Upper lobe of left lung (tissue), 6 donors: Measurements from ENCODE around the gene XRN2. TPM values are rescaled to one million over a fixed set of nuclear protein-coding genes. Genes with fewer than 3 reads are reported as not detected.
A peak's percentile ranks its signal among the peaks of the same experiment; 100 is the strongest.

Experiments used
- ATAC-seq, 2 donors: fragments of 200-7000 bp; cut with Tn5 transposase; one replicate each; pipeline ENCODE4 v1.9.1; 2022; ENCODE audit warnings: mild to moderate bottlenecking in 2 of 2, moderate library complexity in 2 of 2; ENCODE audit not compliant: low FRiP score in 2 of 2
- DNase-seq, 2 donors: peaks; one replicate each; pipeline ENCODE4 v3.0.0-alpha.2; 2019 to 2020
- H3K27ac ChIP-seq, 4 donors: fragments of 200-600 bp; sonication (generic); one replicate each; pipeline ENCODE4 v1.5.1; 2016 to 2019
- H3K27me3 ChIP-seq, 4 donors: fragments of 200-600 bp; sonication (generic); one replicate each; pipeline ENCODE4 v1.5.1; 2017 to 2019
- H3K36me3 ChIP-seq, 4 donors: fragments of 200-600 bp; sonication (generic); one replicate each; pipeline ENCODE4 v1.5.1; 2016 to 2019
- H3K4me1 ChIP-seq, 4 donors: fragments of 200-600 bp; sonication (generic); one replicate each; pipeline ENCODE4 v1.5.1; 2018 to 2019
- H3K4me3 ChIP-seq, 4 donors: fragments of 200-600 bp; sonication (generic); one replicate each; pipeline ENCODE4 v1.5.1; 2017 to 2019; ENCODE audit warnings: mild to moderate bottlenecking in 2 of 4, moderate library complexity in 1 of 4
- H3K9me3 ChIP-seq, 4 donors: fragments of 200-600 bp; sonication (generic); one replicate each; pipeline ENCODE4 v1.5.1; 2018 to 2019
- CTCF ChIP-seq, 6 experiments: fragments of 450-650 bp in 4 of 6; fragments of 200-600 bp in 2 of 6; sonication (generic) in 2 of 6; IDR thresholded peaks; one replicate each; pipeline ENCODE4 v1.5.1; 2016 to 2019; ENCODE audit warnings: antibody characterized with exemption in 6 of 6
- EP300 ChIP-seq, 4 donors: sonication (generic); formaldehyde crosslinking; IDR thresholded peaks; one replicate each; pipeline ENCODE4 v1.5.1; 2017; ENCODE audit warnings: antibody characterized with exemption in 4 of 4, control low read depth in 2 of 4
- POLR2A ChIP-seq, 4 donors: fragments of 450-650 bp; IDR thresholded peaks; one replicate each; pipeline ENCODE4 v1.5.1; 2016 to 2017; ENCODE audit warnings: antibody characterized with exemption in 4 of 4, mild to moderate bottlenecking in 2 of 4
- POLR2AphosphoS5 ChIP-seq, 2 donors: sonication (generic); formaldehyde crosslinking; IDR thresholded peaks; one replicate each; pipeline ENCODE4 v1.5.1; 2017; ENCODE audit warnings: antibody characterized with exemption in 2 of 2
- WGBS, 2 donors: methylation state at CpG; one replicate each; pipeline ENCODE4 v1.1.5; 2017 to 2018; 5-methylcytosine and 5-hydroxymethylcytosine counted together
- total RNA-seq, 6 donors: library from RNA; depleted of rRNA in 4 of 6; stranded (reverse); fragments of >200 nt in 4 of 6; gene quantifications; one replicate each; pipeline versions ENCODE4 v1.1.0 to v1.2.1, GENCODE V29; 2016 to 2021
- donor health status: DM: no; HTN: no; CAD: no; lungs with moderate emphysema.
- donor health status: DM: no; HTN: yes; CAD: no; lungs with severe emphysema.

Gene XRN2
- total RNA-seq, 6 donors from 2014 or later, result 38.3 to 70.5 (median 55.0) TPM

DNA sequence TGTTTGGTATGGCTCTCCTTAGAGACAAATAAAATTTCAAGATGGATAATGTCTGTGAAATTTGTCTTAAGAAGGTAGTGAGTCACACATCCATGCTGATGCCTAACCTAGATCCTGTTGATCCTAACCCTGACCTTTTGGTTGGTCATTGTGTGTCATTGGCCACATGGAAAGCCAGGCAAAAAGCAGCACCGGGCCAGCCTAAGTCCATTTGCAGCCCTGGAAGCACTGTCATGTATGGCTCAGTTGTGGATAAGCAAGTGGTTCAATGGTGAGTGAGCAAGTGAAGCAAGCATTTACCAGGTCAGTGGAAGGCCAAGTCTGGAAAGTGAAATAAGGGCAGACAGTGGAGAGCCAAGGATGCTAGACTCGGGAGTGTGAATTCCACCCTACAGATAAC lies 12.1 kb upstream of the XRN2 start:
- Histone ChIP-seq H3K27ac (no peak overlapping the region), H3K4me1 (no peaks in the 10 kb centered on the region), H3K9me3 (no peaks in the 10 kb centered on the region), H3K27me3 (no peaks in the 10 kb centered on the region), H3K36me3 (no peaks in the 10 kb centered on the region), H3K4me3 (no peak overlapping the region)
- ATAC-seq, result no peak
- DNase-seq, result no peak
- 88 to 89% methylated on average over 2 of the region's 2 CpGs for WGBS, 2 donors
- TF ChIP-seq POLR2AphosphoS5 (IDR thresholded peaks at IDR 0.05), result no peak
- TF ChIP-seq CTCF (IDR thresholded peaks at IDR 0.05), result no peak
- TF ChIP-seq EP300 (IDR thresholded peaks at IDR 0.05), result no peak
- no peak for TF ChIP-seq POLR2A (IDR thresholded peaks at IDR 0.05)

DNA sequence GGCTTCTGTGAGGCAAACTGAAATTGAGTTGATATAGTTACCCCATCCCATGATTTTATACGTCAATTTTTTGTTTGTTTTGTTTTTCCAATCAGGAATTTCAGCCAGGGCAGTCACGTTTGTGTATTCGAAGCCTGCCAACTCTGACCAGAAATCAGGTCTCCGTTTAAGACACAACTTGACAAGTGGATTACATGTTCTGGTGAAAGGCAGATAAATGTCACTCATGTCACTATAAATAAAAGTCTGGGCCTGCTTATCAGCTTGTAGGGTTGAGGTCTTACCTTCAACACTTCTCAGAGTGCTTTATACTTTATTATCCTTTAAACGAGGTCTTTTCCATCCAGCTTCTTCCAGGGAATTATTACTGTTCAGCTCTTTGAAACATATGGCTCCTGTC lies 8.4 kb upstream of the XRN2 start:
- DNase-seq (no peak), ATAC-seq (no peak)
- H3K27ac ChIP-seq, result no peak overlapping the region
- no peaks in the 10 kb centered on the region for H3K27me3 ChIP-seq
- no peaks in the 10 kb centered on the region for H3K9me3 ChIP-seq
- WGBS, 2 donors, result 63 to 75% methylated on average over 5 of the region's 5 CpGs
- no peaks in the 10 kb centered on the region for H3K4me1 ChIP-seq
- no peak overlapping the region for H3K4me3 ChIP-seq
- no peaks in the 10 kb centered on the region for H3K36me3 ChIP-seq
- TF ChIP-seq POLR2A (IDR thresholded peaks at IDR 0.05) (no peak), POLR2AphosphoS5 (IDR thresholded peaks at IDR 0.05) (no peak), CTCF (IDR thresholded peaks at IDR 0.05) (no peak), EP300 (IDR thresholded peaks at IDR 0.05) (no peak)

- no peak for TF ChIP-seq EP300 (IDR thresholded peaks at IDR 0.05)
- TF ChIP-seq POLR2A (IDR thresholded peaks at IDR 0.05), result no peak
- TF ChIP-seq POLR2AphosphoS5 (IDR thresholded peaks at IDR 0.05), result no peak
- TF ChIP-seq CTCF (IDR thresholded peaks at IDR 0.05), result no peak
- Histone ChIP-seq H3K36me3 (no peaks in the 10 kb centered on the region), H3K4me1 (peaks cover 10 to 21% (median 14%) of the 10 kb centered on the region in 4 donors), H3K27ac (peak overlapping the region; percentile 93 to 100 (median 98)), H3K27me3 (no peaks in the 10 kb centered on the region), H3K9me3 (no peaks in the 10 kb centered on the region), H3K4me3 (peak overlapping the region in 3 of 4 donors; percentile 95 to 99 (median 97))
- 63 to 72% methylated on average over 9 of the region's 9 CpGs for WGBS, 2 donors
- DNase-seq (no peak), ATAC-seq (no peak)
Observed at GRCh38 chr20:21301940-21302663, 1.0 kb upstream of the XRN2 start.

DNA sequence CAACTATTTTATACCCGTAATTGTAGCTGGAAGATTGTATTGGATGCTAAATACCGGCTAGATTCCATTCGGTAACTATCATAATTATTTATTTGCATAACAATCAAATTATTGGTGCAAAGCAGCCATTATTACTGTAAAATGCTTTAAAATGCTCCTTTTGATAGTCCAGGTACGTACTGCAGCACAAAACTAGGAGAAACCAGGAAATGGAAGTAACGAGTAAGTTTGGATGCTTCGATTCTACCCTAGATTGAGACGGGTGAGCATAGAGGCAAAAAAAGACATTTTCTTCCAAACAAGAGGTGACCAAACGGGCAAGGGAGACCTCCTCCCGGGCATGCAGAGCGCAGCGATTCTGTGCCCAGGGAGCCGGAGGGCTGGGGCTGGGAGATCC lies 469 bp upstream of the XRN2 start:
- peak overlapping the region; percentile 93 to 100 (median 98) for H3K27ac ChIP-seq
- no peak for DNase-seq
- H3K36me3 ChIP-seq, result no peaks in the 10 kb centered on the region
- TF ChIP-seq POLR2A (IDR thresholded peaks at IDR 0.05), result no peak
- peak in 1 of 2 donors; percentile 55 for ATAC-seq
- peaks cover 10 to 21% (median 14%) of the 10 kb centered on the region in 4 donors for H3K4me1 ChIP-seq
- WGBS, 2 donors, result 9 to 10% methylated on average over 12 of the region's 12 CpGs
- no peaks in the 10 kb centered on the region for H3K9me3 ChIP-seq
- peak overlapping the region; percentile 53 to 99 (median 96) for H3K4me3 ChIP-seq
- H3K27me3 ChIP-seq, result no peaks in the 10 kb centered on the region

GRCh38 chr20:21303872-21304586 lies 898 bp downstream of the XRN2 start:
- TF ChIP-seq POLR2AphosphoS5 (IDR thresholded peaks at IDR 0.05) (no peak), EP300 (IDR thresholded peaks at IDR 0.05) (no peak), POLR2A (IDR thresholded peaks at IDR 0.05) (no peak), CTCF (IDR thresholded peaks at IDR 0.05) (no peak)
- H3K9me3 ChIP-seq, result no peaks in the 10 kb centered on the region
- peaks cover 12 to 23% (median 17%) of the 10 kb centered on the region in 4 donors for H3K4me1 ChIP-seq
- peak overlapping the region; percentile 60 to 99 (median 96) for H3K4me3 ChIP-seq
- H3K36me3 ChIP-seq, result peaks cover 0 to 5% (median 0%) of the 10 kb centered on the region in 4 donors
- WGBS, 2 donors, result 0 to 3% methylated on average over 18 of the region's 18 CpGs
- DNase-seq (no peak), ATAC-seq (peak; percentile 22 to 31)
- peak overlapping the region; percentile 93 to 100 (median 98) for H3K27ac ChIP-seq
- no peaks in the 10 kb centered on the region for H3K27me3 ChIP-seq
